Sigmoid colon (tissue), 4 donors: ENCODE measurements around the gene TSPAN5.

Experiments used
- CTCF ChIP-seq, 4 experiments: fragments of 450-650 bp in 3 of 4; fragments of 200-600 bp in 1 of 4; IDR thresholded peaks; one replicate each; pipeline ENCODE4 v1.5.1; 2016 to 2019; ENCODE audit warnings: antibody characterized with exemption in 4 of 4, mild to moderate bottlenecking in 3 of 4, moderate library complexity in 2 of 4
- EP300 ChIP-seq, 4 donors: sonication (generic); formaldehyde crosslinking; IDR thresholded peaks; one replicate each; pipeline ENCODE4 v1.6.1; 2017; ENCODE audit warnings: antibody characterized with exemption in 4 of 4
- POLR2A ChIP-seq, 2 donors: fragments of 450-650 bp; IDR thresholded peaks; one replicate each; pipeline ENCODE4 v1.6.1; 2016; ENCODE audit warnings: antibody characterized with exemption in 2 of 2, mild to moderate bottlenecking in 2 of 2, moderate library complexity in 2 of 2
- POLR2AphosphoS5 ChIP-seq, 4 donors: sonication (generic); formaldehyde crosslinking; IDR thresholded peaks; one replicate each; pipeline ENCODE4 v1.6.1; 2017; ENCODE audit warnings: antibody characterized with exemption in 4 of 4

GRCh38 chr4:98609934-98610333 lies 48.5 kb downstream of the TSPAN5 start:
- TF ChIP-seq CTCF (IDR thresholded peaks at IDR 0.05) (no peak), POLR2A (IDR thresholded peaks at IDR 0.05) (no peak), POLR2AphosphoS5 (IDR thresholded peaks at IDR 0.05) (no peak), EP300 (IDR thresholded peaks at IDR 0.05) (no peak)
